CD4-positive, alpha-beta memory T cell (primary cell): ENCODE results near the gene FLT4. TPM values are rescaled to one million over a fixed set of nuclear protein-coding genes. Genes with fewer than 3 reads are reported as not detected.
A peak's percentile ranks its signal among the peaks of the same experiment; 100 is the strongest.

Experiments used
- CTCF ChIA-PET: fragments of 350-600 bp; sonication (Branson Sonifier 250); formaldehyde crosslinking; loops from one replicate; lab custom pipeline; 2021; ENCODE audit warnings: inconsistent platforms; ENCODE audit not compliant: partially characterized antibody; lab: Charles Lee
- POLR2A ChIA-PET: fragments of 350-600 bp; sonication (Branson Sonifier 250); formaldehyde crosslinking; loops from one replicate; lab custom pipeline; 2021; ENCODE audit not compliant: partially characterized antibody; lab: Charles Lee
- DNase-seq, 5 donors: peaks; one replicate each; pipeline versions ENCODE4 v3.0.0 to v3.0.0-alpha.2; 2020 to 2022; ENCODE audit warnings: mixed read lengths in 1 of 5
- H3K27ac ChIP-seq: one replicate; pipeline ENCODE4 v1.7.0; 2013; ENCODE audit warnings: low read depth, low read length
- H3K27me3 ChIP-seq: 2 replicates; pipeline ENCODE4 v1.7.0; 2013; ENCODE audit warnings: mild to moderate bottlenecking, low read length, moderate library complexity; ENCODE audit not compliant: insufficient read depth
- H3K36me3 ChIP-seq: 2 replicates; pipeline ENCODE4 v1.7.0; 2013; ENCODE audit warnings: mild to moderate bottlenecking, low read length, moderate library complexity; ENCODE audit not compliant: insufficient read depth
- H3K4me1 ChIP-seq: 2 replicates; pipeline ENCODE4 v1.7.0; 2013; ENCODE audit warnings: mild to moderate bottlenecking, low read length, moderate library complexity; ENCODE audit not compliant: insufficient read depth
- H3K4me3 ChIP-seq, 2 donors: one replicate each; pipeline ENCODE4 v1.7.0; 2013; ENCODE audit warnings: low read length in 2 of 2, mild to moderate bottlenecking in 1 of 2
- H3K9me3 ChIP-seq, 2 donors: one replicate each; pipeline ENCODE4 v1.7.0; 2013; ENCODE audit warnings: low read length in 2 of 2, control low read depth in 1 of 2; ENCODE audit not compliant: control insufficient read depth in 1 of 2
- H3K27ac Mint-ChIP-seq, 7 donors: one replicate each; pipeline ENCODE4 v1.8.0; 2020 to 2021; ENCODE audit warnings: mixed read lengths in 7 of 7, mild to moderate bottlenecking in 6 of 7, inconsistent platforms in 3 of 7, moderate library complexity in 3 of 7
- H3K27me3 Mint-ChIP-seq, 2 donors: one replicate each; pipeline ENCODE4 v1.8.0; 2020 to 2021; ENCODE audit warnings: mixed read lengths in 2 of 2
- H3K36me3 Mint-ChIP-seq, 2 donors: one replicate each; pipeline ENCODE4 v1.8.0; 2020 to 2021; ENCODE audit warnings: mixed read lengths in 2 of 2, inconsistent platforms in 1 of 2, mild to moderate bottlenecking in 1 of 2
- H3K4me1 Mint-ChIP-seq, 4 donors: one replicate each; pipeline ENCODE4 v1.8.0; 2020 to 2021; ENCODE audit warnings: mixed read lengths in 4 of 4, mild to moderate bottlenecking in 1 of 4
- H3K4me3 Mint-ChIP-seq, 8 donors: one replicate each; pipeline ENCODE4 v1.8.0; 2020 to 2021; ENCODE audit warnings: mixed read lengths in 8 of 8, mild to moderate bottlenecking in 7 of 8, moderate library complexity in 6 of 8, inconsistent platforms in 3 of 8
- H3K9me3 Mint-ChIP-seq, 8 donors: one replicate each; pipeline ENCODE4 v1.8.0; 2020 to 2021; ENCODE audit warnings: mixed read lengths in 8 of 8, mild to moderate bottlenecking in 5 of 8, inconsistent platforms in 3 of 8, moderate library complexity in 1 of 8
- intact Hi-C: fragments of 100-400 bp; cut with micrococcal nuclease; formaldehyde crosslinking; loops from one replicate; pipeline ENCODE4 v1.15.1; 2023
- polyA plus RNA-seq, 2 donors: library from polyadenylated mRNA; unstranded; fragments of 300-500 nt; fragmentation: Illumina TruSeq; gene quantifications; one replicate each; pipeline ENCODE4 v1.2.3, GENCODE V29; 2021
- total RNA-seq, 2 experiments: library from RNA; stranded (reverse); gene quantifications; one replicate each; pipeline ENCODE4 v1.2.3, GENCODE V29; 2021

FLT4 gene
- total and polyA plus RNA-seq, 4 experiments from 2014 or later = 1.2 to 10.3 (median 6.9) TPM; not detected in 1

- ChIA-PET CTCF (no interaction called here), POLR2A (no interaction called here)
- Histone ChIP-seq H3K9me3 (no peaks in the 10 kb centered on the region), H3K4me3 (no peak overlapping the region), H3K27me3 (no peaks in the 10 kb centered on the region), H3K4me1 (no peaks in the 10 kb centered on the region), H3K27ac (no peak overlapping the region), H3K36me3 (no peaks in the 10 kb centered on the region)
- H3K36me3 Mint-ChIP-seq = no peaks in the 10 kb centered on the region
- H3K27me3 Mint-ChIP-seq = peaks cover 3% of the 10 kb centered on the region in 2 donors
- no peak overlapping the region for H3K4me3 Mint-ChIP-seq
- H3K9me3 Mint-ChIP-seq = no peaks in the 10 kb centered on the region
- DNase-seq = no peak
- H3K4me1 Mint-ChIP-seq = no peaks in the 10 kb centered on the region
- no peak overlapping the region for H3K27ac Mint-ChIP-seq
- intact Hi-C loops = loop anchor here (10.0 kb wide), 1 partner anchor 115 kb away; no protein-coding TSS in a partner anchor
Measured at GRCh38 chr5:180599981-180600553, 49.3 kb downstream of the FLT4 start.

- no peaks in the 10 kb centered on the region for H3K4me1 ChIP-seq
- no peak for DNase-seq
- H3K9me3 ChIP-seq = no peaks in the 10 kb centered on the region
- H3K27ac ChIP-seq = no peak overlapping the region
- no peak overlapping the region for H3K27ac Mint-ChIP-seq
- CTCF ChIA-PET = no interaction called here
- H3K27me3 ChIP-seq = no peaks in the 10 kb centered on the region
- H3K4me3 ChIP-seq = no peak overlapping the region
- H3K4me1 Mint-ChIP-seq = no peaks in the 10 kb centered on the region
- H3K27me3 Mint-ChIP-seq = peaks cover 3 to 4% of the 10 kb centered on the region in 2 donors
- POLR2A ChIA-PET = no interaction called here
- no peaks in the 10 kb centered on the region for H3K36me3 ChIP-seq
- intact Hi-C loops = no loop called here
- H3K9me3 Mint-ChIP-seq = no peaks in the 10 kb centered on the region
- no peak overlapping the region for H3K4me3 Mint-ChIP-seq
- H3K36me3 Mint-ChIP-seq = no peaks in the 10 kb centered on the region
Measured at GRCh38 chr5:180599590-180599914, 49.8 kb downstream of the FLT4 start.

GRCh38 chr5:180598797-180599589, 50.4 kb downstream of the FLT4 start:
- Histone ChIP-seq H3K4me1 (no peaks in the 10 kb centered on the region), H3K9me3 (no peaks in the 10 kb centered on the region), H3K27ac (no peak overlapping the region), H3K36me3 (no peaks in the 10 kb centered on the region), H3K4me3 (no peak overlapping the region), H3K27me3 (no peaks in the 10 kb centered on the region)
- ChIA-PET POLR2A (no interaction called here), CTCF (interaction anchor here (1.1 kb wide), 1 partner anchor 14 kb away, joined by 3 read pairs; no protein-coding TSS in a partner anchor)
- no peak overlapping the region for H3K4me3 Mint-ChIP-seq
- no peaks in the 10 kb centered on the region for H3K4me1 Mint-ChIP-seq
- H3K36me3 Mint-ChIP-seq = no peaks in the 10 kb centered on the region
- DNase-seq = no peak
- intact Hi-C loops = no loop called here
- H3K27ac Mint-ChIP-seq = peak overlapping the region in 1 of 7 donors; percentile 23
- H3K9me3 Mint-ChIP-seq = no peaks in the 10 kb centered on the region
- H3K27me3 Mint-ChIP-seq = peaks cover 1 to 3% of the 10 kb centered on the region in 2 donors

GRCh38 chr5:180598316-180598701, 51.1 kb downstream of the FLT4 start:
- no peak overlapping the region for H3K4me3 ChIP-seq
- H3K36me3 ChIP-seq = no peaks in the 10 kb centered on the region
- POLR2A ChIA-PET = no interaction called here
- H3K27ac ChIP-seq = no peak overlapping the region
- intact Hi-C loops = no loop called here
- H3K9me3 ChIP-seq = no peaks in the 10 kb centered on the region
- Mint-ChIP-seq H3K4me1 (no peaks in the 10 kb centered on the region), H3K27ac (no peak overlapping the region), H3K36me3 (no peaks in the 10 kb centered on the region), H3K4me3 (no peak overlapping the region), H3K9me3 (no peaks in the 10 kb centered on the region), H3K27me3 (peaks cover 3 to 5% of the 10 kb centered on the region in 2 donors)
- CTCF ChIA-PET = interaction anchor here (1.1 kb wide), 1 partner anchor 15 kb away, joined by 3 read pairs; no protein-coding TSS in a partner anchor
- peaks cover 3% of the 10 kb centered on the region for H3K27me3 ChIP-seq
- no peak for DNase-seq
- H3K4me1 ChIP-seq = no peaks in the 10 kb centered on the region

DNA sequence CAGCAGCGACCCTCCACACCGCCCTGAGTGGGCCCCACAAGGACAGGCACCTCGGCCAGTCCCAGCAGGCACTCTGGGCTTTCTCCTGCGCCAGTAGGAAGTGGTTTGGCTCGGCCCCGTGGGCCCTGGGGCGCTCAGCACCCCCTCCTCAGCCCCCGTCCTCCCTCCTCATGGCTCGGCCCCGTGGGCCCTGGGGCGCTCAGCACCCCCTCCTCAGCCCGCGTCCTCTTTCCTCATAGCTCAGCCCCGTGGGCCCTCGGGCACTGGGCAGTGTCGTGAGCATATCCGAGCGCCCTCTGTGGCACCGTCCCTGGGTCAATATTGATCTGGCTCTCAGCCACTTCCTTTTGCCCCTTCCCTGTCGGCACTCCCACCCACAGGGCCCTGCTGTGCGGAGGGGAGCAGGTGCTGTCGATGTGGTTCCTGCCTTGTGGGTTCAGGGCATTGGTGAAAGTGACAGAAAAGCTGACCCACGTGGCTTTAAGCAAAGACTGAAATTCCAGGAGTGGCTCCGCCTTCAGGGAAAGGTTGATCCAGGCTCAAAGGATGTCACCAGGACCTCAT, 52.6 kb downstream of the FLT4 start:
- Mint-ChIP-seq H3K4me1 (peaks cover 2 to 7% (median 4%) of the 10 kb centered on the region in 4 donors), H3K9me3 (no peaks in the 10 kb centered on the region), H3K27ac (no peak overlapping the region), H3K27me3 (peaks cover 12 to 14% of the 10 kb centered on the region in 2 donors), H3K4me3 (no peak overlapping the region), H3K36me3 (no peaks in the 10 kb centered on the region)
- Histone ChIP-seq H3K9me3 (no peaks in the 10 kb centered on the region), H3K36me3 (no peaks in the 10 kb centered on the region), H3K4me1 (no peaks in the 10 kb centered on the region), H3K27ac (no peak overlapping the region), H3K4me3 (no peak overlapping the region), H3K27me3 (peaks cover 6% of the 10 kb centered on the region)
- ChIA-PET POLR2A (no interaction called here), CTCF (no interaction called here)
- DNase-seq = no peak
- intact Hi-C loops = no loop called here

- POLR2A ChIA-PET = no interaction called here
- Histone ChIP-seq H3K4me3 (no peak overlapping the region), H3K27me3 (peaks cover 6% of the 10 kb centered on the region), H3K9me3 (no peaks in the 10 kb centered on the region), H3K4me1 (no peaks in the 10 kb centered on the region), H3K27ac (no peak overlapping the region), H3K36me3 (no peaks in the 10 kb centered on the region)
- Mint-ChIP-seq H3K36me3 (no peaks in the 10 kb centered on the region), H3K27ac (no peak overlapping the region), H3K27me3 (peaks cover 12 to 14% of the 10 kb centered on the region in 2 donors), H3K9me3 (no peaks in the 10 kb centered on the region), H3K4me1 (peaks cover 2 to 7% (median 4%) of the 10 kb centered on the region in 4 donors), H3K4me3 (no peak overlapping the region)
- CTCF ChIA-PET = no interaction called here
- intact Hi-C loops = no loop called here
- no peak for DNase-seq
Measured at GRCh38 chr5:180596115-180596667, 53.2 kb downstream of the FLT4 start.

DNA sequence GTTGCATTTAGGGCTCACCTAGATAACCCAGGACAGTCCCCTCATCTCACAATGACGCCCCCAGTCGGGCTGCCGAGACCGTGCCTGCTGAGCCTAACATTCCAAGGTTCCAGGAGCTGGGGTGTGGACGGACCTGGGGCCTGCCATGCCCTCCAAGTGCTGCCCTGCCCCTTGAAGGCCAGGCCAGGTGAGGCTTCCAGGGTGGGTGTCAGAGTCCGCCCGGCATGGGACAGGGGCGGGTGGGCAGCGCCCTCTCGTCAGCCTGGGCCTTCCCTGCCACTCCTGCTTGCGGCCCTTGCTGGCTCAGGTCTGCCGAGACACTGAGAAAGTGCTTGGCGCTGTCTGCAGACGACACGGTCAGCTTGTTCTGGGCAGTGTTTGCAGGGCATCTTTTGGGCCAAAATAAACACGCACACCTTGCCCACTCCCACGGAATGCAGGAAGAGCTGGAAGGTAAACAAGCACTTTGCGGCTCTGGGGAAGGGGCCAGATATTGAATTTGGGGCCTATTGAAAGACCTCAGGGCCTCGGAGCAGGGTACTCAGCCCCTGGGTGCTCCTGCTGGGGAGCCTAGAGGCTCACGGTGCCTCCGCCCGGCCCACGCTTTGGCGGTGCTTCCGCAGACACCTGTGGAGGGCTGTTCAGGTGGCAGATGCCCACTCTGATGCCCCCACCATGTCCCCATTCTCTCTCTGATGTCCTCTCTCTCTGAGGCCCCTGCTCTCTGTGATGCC, 53.9 kb downstream of the FLT4 start:
- Mint-ChIP-seq H3K27ac (no peak overlapping the region), H3K9me3 (no peaks in the 10 kb centered on the region), H3K4me3 (no peak overlapping the region), H3K4me1 (peaks cover 2 to 7% (median 4%) of the 10 kb centered on the region in 4 donors), H3K27me3 (peaks cover 12 to 14% of the 10 kb centered on the region in 2 donors), H3K36me3 (no peaks in the 10 kb centered on the region)
- Histone ChIP-seq H3K4me1 (no peaks in the 10 kb centered on the region), H3K27ac (no peak overlapping the region), H3K36me3 (no peaks in the 10 kb centered on the region), H3K9me3 (no peaks in the 10 kb centered on the region), H3K4me3 (no peak overlapping the region), H3K27me3 (peaks cover 6% of the 10 kb centered on the region)
- intact Hi-C loops = no loop called here
- CTCF ChIA-PET = no interaction called here
- POLR2A ChIA-PET = no interaction called here
- no peak for DNase-seq
